Measurements from ENCODE around the gene HYAL3.
A peak's percentile ranks its signal among the peaks of the same experiment; 100 is the strongest.
"Not testable (repeated sequence)": the region's sequence is repeated elsewhere in the genome, so short reads cannot be mapped to it uniquely, and the experiment has no call there.

The HYAL3 gene

GRCh38 chr3:50268703-50269451 is 30.3 kb downstream of the HYAL3 start, which contains the start of gene SEMA3B:
Gene SEMA3B, plus strand, starts transcription at chr3:50269147. Its CDS starts 94 bp downstream, at chr3:50269241.
- no peak for DNase-seq

DNA sequence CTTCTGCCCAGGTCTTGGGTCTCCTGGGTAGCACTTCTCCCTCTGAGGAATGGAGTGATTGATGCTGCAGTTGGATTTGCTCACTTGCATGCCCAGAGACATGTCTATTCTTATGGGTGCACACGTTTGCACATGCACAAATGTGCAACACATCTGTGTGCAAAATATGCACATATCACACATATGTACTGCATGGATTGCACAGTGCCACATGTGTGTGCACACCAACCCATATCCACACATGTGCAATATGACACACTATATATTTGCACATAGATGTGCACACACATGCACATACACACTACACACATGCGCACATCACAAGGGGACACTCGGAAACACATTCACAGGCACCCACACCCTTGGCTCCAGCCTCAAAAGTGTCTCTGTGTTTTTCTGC is 30.9 kb downstream of the HYAL3 start:
- no peak for DNase-seq

DNA sequence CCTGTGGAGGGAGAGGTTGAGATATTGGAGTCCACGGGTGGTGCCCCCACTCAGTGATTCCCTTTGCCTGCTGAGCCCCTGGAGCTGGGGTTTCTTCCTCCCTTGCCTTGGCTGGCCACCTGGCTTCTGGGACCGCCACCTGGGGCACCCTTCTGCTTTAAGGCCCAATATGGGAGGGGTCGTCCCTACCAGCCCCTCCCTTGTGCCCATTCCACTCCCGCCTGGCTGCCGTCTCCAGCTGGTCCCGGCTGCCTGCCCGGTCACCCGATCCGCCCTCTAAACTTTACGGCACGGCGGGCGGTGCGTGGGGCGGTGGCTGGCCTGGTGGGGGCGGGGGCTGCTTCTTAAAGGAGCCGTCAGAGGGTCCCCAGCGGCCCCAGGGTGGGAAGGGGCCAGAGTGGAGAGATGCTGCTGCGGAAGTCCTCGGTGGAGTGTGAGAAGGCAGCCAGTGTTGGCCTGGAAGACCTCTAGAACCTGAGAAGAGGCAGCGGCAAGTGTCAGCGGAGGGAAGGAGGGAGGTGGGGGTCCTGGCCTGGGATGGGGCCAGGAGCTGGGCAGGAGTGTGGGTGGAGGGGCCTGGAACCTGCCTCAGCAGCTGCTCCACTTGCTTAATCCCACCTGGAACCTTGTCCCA is 31.8 kb downstream of the HYAL3 start:
- DNase-seq, result no peak

DNA sequence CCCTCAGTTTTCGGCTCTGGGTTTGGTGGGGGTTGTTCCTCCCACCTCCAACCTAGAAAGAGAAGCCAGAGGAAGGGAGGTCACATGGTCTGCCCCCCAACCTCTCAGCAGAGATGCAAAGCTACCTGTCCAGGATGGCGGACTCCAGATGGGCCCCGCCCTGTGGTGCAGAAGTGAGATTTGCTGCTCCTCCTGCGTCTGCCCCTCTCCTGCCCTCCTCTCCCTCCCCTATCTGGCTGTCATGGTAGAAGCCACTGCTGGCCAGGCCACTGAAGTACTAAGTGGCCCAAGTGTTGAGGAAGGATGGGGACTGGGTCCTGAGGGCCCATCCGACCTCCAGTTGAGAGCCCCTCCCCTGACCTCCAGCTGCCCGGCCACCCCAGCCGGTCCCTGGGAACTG is 32.4 kb downstream of the HYAL3 start:
- no peak for DNase-seq

- DNase-seq, result no peak
Measured at GRCh38 chr3:50266017-50266416, 33.2 kb downstream of the HYAL3 start.

DNA sequence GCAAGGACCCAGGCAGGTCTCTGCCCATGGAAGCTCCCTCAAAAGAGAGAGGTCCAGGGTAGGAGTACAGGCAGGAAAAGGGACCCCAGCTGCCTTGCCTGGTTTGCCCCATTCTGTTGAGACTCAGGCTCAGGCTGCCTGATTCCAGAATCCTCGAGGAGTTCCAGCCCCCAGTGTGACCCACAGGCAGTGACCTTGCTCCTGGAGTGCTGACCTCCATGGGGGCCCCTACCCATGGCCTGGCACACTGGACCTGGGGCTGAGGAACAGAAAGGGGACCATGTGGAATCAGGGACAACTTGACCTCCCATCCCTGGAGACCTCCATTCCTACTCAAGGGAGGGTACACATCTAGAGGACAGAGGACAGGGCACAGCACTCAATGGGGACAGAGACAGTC is 33.6 kb downstream of the HYAL3 start:
- no peak for DNase-seq

- DNase-seq, result no peak
Measured at GRCh38 chr3:50264964-50265485, 34.2 kb downstream of the HYAL3 start.

GRCh38 chr3:50264383-50264963 is 34.7 kb downstream of the HYAL3 start:
- no peak for DNase-seq

DNA sequence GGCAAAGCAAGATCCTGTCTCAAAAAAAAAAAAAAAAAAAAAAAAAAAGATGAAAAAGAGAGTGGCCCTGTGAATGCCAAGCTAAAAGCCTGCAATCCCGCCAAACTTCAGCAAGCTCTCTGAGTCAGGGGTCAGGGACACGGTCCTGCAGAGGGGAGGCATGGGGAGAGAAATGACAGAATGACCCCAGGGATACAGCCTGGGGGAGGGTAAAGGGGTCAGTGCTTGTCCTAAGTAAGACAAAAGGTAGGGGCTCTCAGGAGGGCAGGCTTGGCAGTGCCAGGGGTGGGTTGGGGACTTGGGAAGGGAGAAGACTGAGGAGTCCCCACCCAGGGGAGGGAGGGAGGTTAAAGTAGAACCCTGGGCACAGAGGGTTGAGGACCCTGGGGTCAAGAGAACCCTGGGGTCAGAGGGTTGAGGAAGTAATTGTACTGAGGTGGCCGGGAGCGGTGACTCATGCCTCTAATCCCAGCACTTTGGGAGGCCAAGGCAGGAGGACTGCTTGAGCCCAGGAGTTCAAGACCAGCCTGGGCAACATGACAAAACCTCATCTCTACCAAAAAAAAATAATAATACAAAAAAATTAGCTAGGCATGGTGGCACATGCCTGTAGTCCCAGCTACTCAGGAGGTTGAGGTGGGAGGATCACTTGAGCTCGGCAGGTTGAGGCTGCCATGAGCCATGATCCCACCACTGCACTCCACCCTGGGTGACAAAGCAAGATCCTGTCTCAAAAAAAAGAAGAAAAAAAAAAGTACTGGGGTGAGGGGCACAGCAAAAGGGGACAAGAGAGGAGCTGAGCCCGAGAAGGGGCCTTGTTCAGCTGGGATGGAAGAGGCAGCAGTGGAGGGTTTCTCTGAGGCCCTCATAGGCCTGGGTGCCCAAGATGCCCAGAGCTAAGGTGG is 35.5 kb downstream of the HYAL3 start:
- DNase-seq, result no peak

GRCh38 chr3:50262778-50263177 is 36.4 kb downstream of the HYAL3 start:
- no peak for DNase-seq

- not testable (repeated sequence) for DNase-seq
Measured at GRCh38 chr3:50262200-50262599, 37.0 kb downstream of the HYAL3 start.

- DNase-seq, result no peak
Measured at GRCh38 chr3:50261505-50261904, 37.7 kb downstream of the HYAL3 start.

- no peak for DNase-seq
Measured at GRCh38 chr3:50260942-50261441, 38.2 kb downstream of the HYAL3 start.

- peak; percentile 72 for DNase-seq
Measured at GRCh38 chr3:50260027-50260941, 38.9 kb downstream of the HYAL3 start.

DNA sequence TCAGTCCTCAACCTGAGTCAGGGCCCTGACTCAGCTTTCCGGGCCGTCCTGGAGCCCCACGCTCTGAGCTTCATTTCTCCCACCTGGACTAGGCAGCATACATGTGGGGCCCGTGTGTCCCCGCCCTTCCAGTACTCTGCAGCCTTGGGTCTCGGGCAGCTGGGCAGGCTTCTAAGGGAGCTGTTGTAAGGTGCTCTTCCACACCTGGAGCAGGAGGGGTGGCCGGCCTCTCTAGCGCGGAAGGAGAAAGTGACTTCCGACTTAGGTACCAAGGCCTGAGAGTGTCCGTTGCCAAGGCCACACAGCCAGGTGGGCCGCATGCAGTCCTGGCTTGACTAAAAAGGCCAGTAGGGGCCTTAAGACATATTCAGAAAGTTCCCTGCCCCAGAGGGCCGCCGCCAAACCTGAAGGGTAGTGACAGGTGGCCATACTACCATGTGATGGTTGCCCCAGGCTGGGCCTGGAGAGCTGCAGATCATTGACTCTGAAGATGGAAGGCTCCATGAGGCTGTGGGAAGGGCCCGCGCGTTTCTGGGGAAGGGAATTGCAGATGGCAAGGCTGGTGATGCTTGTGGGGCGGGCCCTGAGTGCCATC is 39.7 kb downstream of the HYAL3 start:
- no peak for DNase-seq

DNA sequence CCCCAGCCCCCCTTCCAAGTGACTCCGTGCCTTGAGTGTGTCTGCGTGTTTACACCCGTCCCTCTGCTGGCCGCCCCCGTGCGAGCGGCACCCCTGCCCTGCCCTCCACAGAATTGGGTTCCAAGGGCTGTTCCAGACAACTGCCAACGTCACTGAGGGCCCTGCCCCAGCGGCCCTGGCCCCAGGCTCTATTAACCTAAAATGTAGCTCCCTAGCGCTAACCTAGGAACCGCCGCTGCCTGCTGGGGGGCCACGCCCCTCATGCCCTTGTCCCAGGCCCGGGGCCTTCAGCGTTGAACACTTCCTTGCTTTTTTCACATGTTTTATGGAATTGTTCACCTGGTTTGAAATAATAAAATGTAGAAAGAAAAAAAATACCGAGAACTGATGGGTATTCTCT is 40.2 kb downstream of the HYAL3 start:
- no peak for DNase-seq

DNA sequence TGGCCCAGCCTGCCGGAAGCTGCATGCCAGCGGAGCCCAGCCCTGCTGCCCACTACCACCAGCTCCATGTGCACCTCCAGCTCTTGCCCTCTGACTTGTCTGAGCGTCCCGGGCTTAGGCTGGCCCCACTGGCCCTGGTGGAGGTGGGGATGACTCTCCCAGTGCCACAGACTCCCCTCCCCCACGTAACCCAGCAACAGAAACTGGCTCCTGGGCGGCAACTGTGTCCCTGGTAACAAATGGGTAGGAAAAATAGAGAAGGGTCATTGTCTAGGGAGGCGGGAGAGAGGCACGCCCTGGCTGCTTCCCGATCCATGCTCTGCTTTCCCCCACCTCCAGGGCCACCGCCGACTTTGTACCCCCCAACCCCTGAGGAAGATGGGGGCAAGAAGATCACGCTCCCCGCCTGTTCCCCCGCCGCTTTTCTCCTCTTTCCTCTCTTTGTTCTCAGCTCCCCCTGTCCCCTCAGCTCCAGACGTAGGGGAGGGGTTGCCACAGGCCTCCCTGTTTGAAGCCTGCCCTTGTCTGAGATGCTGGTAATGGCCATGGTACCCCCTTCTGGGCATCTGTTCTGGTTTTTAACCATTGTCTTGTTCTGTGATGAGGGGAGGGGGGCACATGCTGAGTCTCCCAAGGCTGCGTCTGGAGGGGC is 41.0 kb downstream of the HYAL3 start:
- DNase-seq, result no peak

DNA sequence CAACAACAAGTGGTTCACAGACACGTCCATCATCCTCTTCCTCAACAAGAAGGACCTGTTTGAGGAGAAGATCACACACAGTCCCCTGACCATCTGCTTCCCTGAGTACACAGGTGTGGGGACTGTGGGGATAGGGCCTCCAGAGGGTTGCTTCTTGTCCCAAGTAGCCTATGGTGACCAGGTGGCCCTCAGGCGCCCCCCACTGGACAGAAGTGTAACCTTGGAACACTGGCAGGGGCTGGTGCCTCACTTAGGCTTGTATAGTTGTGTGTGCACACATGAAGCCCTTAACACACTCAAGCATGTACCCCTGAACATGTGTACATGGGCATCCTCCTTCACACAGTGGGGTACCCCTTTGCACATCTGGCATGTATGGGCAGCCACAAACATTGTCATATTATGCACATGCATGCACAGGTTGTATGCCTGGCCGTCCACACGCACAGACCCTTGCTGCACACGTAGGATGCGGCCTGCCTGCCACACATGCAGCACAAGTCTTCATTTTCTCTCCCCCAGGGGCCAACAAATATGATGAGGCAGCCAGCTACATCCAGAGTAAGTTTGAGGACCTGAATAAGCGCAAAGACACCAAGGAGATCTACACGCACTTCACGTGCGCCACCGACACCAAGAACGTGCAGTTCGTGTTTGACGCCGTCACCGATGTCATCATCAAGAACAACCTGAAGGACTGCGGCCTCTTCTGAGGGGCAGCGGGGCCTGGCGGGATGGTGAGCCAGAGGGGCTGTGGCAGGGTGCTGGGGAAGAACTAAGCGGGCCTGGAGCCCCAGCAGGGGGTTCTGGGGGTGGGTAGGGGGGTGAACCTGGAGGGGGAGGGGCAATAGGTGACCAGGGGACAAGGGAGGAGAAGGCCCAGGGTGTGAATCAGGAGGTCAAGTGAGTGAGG is 42.0 kb downstream of the HYAL3 start:
- DNase-seq, result no peak

- peak; percentile 94 for DNase-seq
Measured at GRCh38 chr3:50255251-50255615, 44.0 kb downstream of the HYAL3 start.
